Measurements from ENCODE around the gene DOCK7.

GRCh38 chr1:62572476-62572875, 115.7 kb downstream of the DOCK7 start:
- TF ChIP-seq CTCF (conservative IDR thresholded peaks at IDR 0.05; ENCODE audit: low read length), result no peak
- no peak for TF ChIP-seq EZH2phosphoT487 (IDR thresholded peaks at IDR 0.05; ENCODE audit: borderline replicate concordance)
